Measurements from ENCODE around the gene CD27.

- TF ChIP-seq MLLT10 (CRISPR knock-in tag; IDR thresholded peaks at IDR 0.05) (no peak), ESRRA (CRISPR knock-in tag; IDR thresholded peaks at IDR 0.05; ENCODE audit: low read depth) (no peak), CTCF (CRISPR knock-in tag; IDR thresholded peaks at IDR 0.05) (no peak), HMG20A (CRISPR knock-in tag; IDR thresholded peaks at IDR 0.05; ENCODE audit: borderline replicate concordance) (no peak), POLR2AphosphoS5 (IDR thresholded peaks at IDR 0.05; ENCODE audit: low read depth, low read length) (no peak), THRA (CRISPR knock-in tag; IDR thresholded peaks at IDR 0.05; ENCODE audit: borderline replicate concordance) (no peak), PRMT3 (CRISPR knock-in tag; IDR thresholded peaks at IDR 0.05; ENCODE audit: borderline replicate concordance, low read depth) (no peak), POLR2A (IDR thresholded peaks at IDR 0.05; ENCODE audit: insufficient read depth in 1 of 2, low read depth in 2 of 2, low read length in 2 of 2) (no peak), HOXA7 (CRISPR knock-in tag; IDR thresholded peaks at IDR 0.05) (no peak), E2F5 (CRISPR knock-in tag; conservative IDR thresholded peaks at IDR 0.05) (no peak)
These were observed 44.7 kb downstream of the CD27 start for GRCh38 chr12:6489449-6489848.
